GM18907 (cell line): ENCODE measurements around the gene PPP1R14C.
"Not testable (repeated sequence)": the region's sequence is repeated elsewhere in the genome, so short reads cannot be mapped to it uniquely, and the experiment has no call there.

Experiments
- ATAC-seq: cut with Tn5 transposase; IDR thresholded peaks from one replicate; pipeline ENCODE4 v1.9.1; 2021; ENCODE audit warnings: mild to moderate bottlenecking, moderate library complexity; ENCODE audit not compliant: unreplicated experiment

The PPP1R14C gene

GRCh38 chr6:150211700-150212511 is 69.1 kb downstream of the PPP1R14C start:
- ATAC-seq: no peak

- no peak for ATAC-seq
These were observed 69.9 kb downstream of the PPP1R14C start for GRCh38 chr6:150212778-150213177.

- no peak for ATAC-seq
These were observed 70.5 kb downstream of the PPP1R14C start for GRCh38 chr6:150213301-150213700.

GRCh38 chr6:150214310-150214709 is 71.5 kb downstream of the PPP1R14C start:
- no peak for ATAC-seq

- ATAC-seq: no peak
These were observed 78.0 kb downstream of the PPP1R14C start for GRCh38 chr6:150220634-150221551.

GRCh38 chr6:150224820-150225219 is 82.0 kb downstream of the PPP1R14C start:
- no peak for ATAC-seq

- ATAC-seq: no peak
These were observed 84.4 kb downstream of the PPP1R14C start for GRCh38 chr6:150227281-150227680.

- no peak for ATAC-seq
These were observed 85.4 kb downstream of the PPP1R14C start for GRCh38 chr6:150228072-150228733.

GRCh38 chr6:150229436-150230163 is 86.8 kb downstream of the PPP1R14C start:
- no peak for ATAC-seq

- no peak for ATAC-seq
These were observed 87.3 kb downstream of the PPP1R14C start for GRCh38 chr6:150230164-150230561.

- ATAC-seq: no peak
These were observed 88.1 kb downstream of the PPP1R14C start for GRCh38 chr6:150230832-150231524.

GRCh38 chr6:150231525-150231850 is 88.6 kb downstream of the PPP1R14C start:
- ATAC-seq: no peak

- ATAC-seq: no peak
These were observed 91.0 kb downstream of the PPP1R14C start for GRCh38 chr6:150233843-150234269.

GRCh38 chr6:150235218-150235617 is 92.4 kb downstream of the PPP1R14C start:
- ATAC-seq: no peak

GRCh38 chr6:150236114-150236513 is 93.3 kb downstream of the PPP1R14C start:
- no peak for ATAC-seq

GRCh38 chr6:150236544-150236943 is 93.7 kb downstream of the PPP1R14C start:
- ATAC-seq: no peak

- no peak for ATAC-seq
These were observed 94.8 kb downstream of the PPP1R14C start for GRCh38 chr6:150237626-150238025.

- ATAC-seq: no peak
These were observed 95.5 kb downstream of the PPP1R14C start for GRCh38 chr6:150238336-150238741.

GRCh38 chr6:150238846-150239407 is 96.1 kb downstream of the PPP1R14C start:
- ATAC-seq: no peak

- not testable (repeated sequence) for ATAC-seq
These were observed 98.9 kb downstream of the PPP1R14C start for GRCh38 chr6:150241756-150242155.
